HL-60 (cell line): Measurements from ENCODE around the gene SUSD1.
A peak's percentile ranks its signal among the peaks of the same experiment; 100 is the strongest.

Experiments
- DNase-seq, 2 experiments: peaks; one replicate each; pipeline ENCODE4 v3.0.0-alpha.2; 2010 to 2020; ENCODE audit warnings: low read depth in 1 of 2, low spot score in 1 of 2
- H3K27ac ChIP-seq: fragments of 250-450 bp; sonication (Bioruptor Pico); replicated peaks from 2 replicates; pipeline ENCODE4 v1.5.1; 2020; ENCODE audit warnings: mild to moderate bottlenecking, moderate library complexity
- H3K27me3 ChIP-seq: fragments of 250-450 bp; sonication (Bioruptor Pico); 2 replicates; pipeline ENCODE4 v1.5.1; 2021; ENCODE audit warnings: mild to moderate bottlenecking, moderate library complexity; ENCODE audit not compliant: insufficient read depth, poor library complexity, severe bottlenecking
- H3K4me3 ChIP-seq: replicated peaks from 2 replicates; pipeline ENCODE4 v1.5.1; 2011; ENCODE audit warnings: mild to moderate bottlenecking, control low read depth, low read length; ENCODE audit not compliant: insufficient read depth
- CTCF ChIP-seq: IDR thresholded peaks from one replicate; pipeline ENCODE4 v1.5.1; 2011; ENCODE audit warnings: low read length, control low read depth, inconsistent platforms; ENCODE audit not compliant: insufficient read depth
- GABPA ChIP-seq: IDR thresholded peaks from 2 replicates; pipeline ENCODE4 v1.6.1; 2012; ENCODE audit warnings: low read depth
- POLR2AphosphoS5 ChIP-seq: IDR thresholded peaks from 2 replicates; pipeline ENCODE4 v1.6.1; 2012; ENCODE audit warnings: low read depth
- REST ChIP-seq: IDR thresholded peaks from 2 replicates; pipeline ENCODE4 v1.6.1; 2012; ENCODE audit warnings: low read depth; ENCODE audit not compliant: insufficient replicate concordance
- SPI1 ChIP-seq: IDR thresholded peaks from 2 replicates; pipeline ENCODE4 v1.6.1; 2012; ENCODE audit warnings: low read depth, mild to moderate bottlenecking, borderline replicate concordance
- long read RNA-seq: library from polyadenylated mRNA; unstranded; transcript quantifications from one replicate; pipeline ENCODE4 v2.0.0, GENCODE V29; 2020

Gene SUSD1
- long read RNA-seq, partial matches to known transcripts = 1 of 3 reads
- long read RNA-seq, other reads (novel, unspliced or antisense) = 2 of 3 reads

- no peaks in the 10 kb centered on the region for H3K27me3 ChIP-seq
- DNase-seq = peak; percentile 25 to 37
- peak within 1 kb of the TSS; percentile 73 for H3K27ac ChIP-seq
- TF ChIP-seq GABPA (no peak), CTCF (no peak), SPI1 (no peak), POLR2AphosphoS5 (no peak), REST (no peak)
- peak within 1 kb of the TSS; percentile 35 for H3K4me3 ChIP-seq
Measured at GRCh38 chr9:112174965-112175795, at the start of gene SUSD1. SUSD1 (minus strand) TSS chr9:112175297; CDS start chr9:112175235, 62 bp downstream.

GRCh38 chr9:112224401-112225289, 49.5 kb upstream of the SUSD1 start:
- DNase-seq = no peak
- H3K27ac ChIP-seq = no peak overlapping the region
- no peak overlapping the region for H3K4me3 ChIP-seq
- no peaks in the 10 kb centered on the region for H3K27me3 ChIP-seq
- TF ChIP-seq REST (no peak), POLR2AphosphoS5 (no peak), GABPA (no peak), SPI1 (no peak), CTCF (no peak)

- no peak for TF ChIP-seq POLR2AphosphoS5
- no peak for TF ChIP-seq GABPA
- TF ChIP-seq CTCF = no peak
- no peak for TF ChIP-seq REST
- no peak for TF ChIP-seq SPI1
- no peak for DNase-seq
- no peak overlapping the region for H3K27ac ChIP-seq
Measured at GRCh38 chr9:112218908-112219307, 43.8 kb upstream of the SUSD1 start.

More at GRCh38 chr9:112218908-112219307, 43.8 kb upstream of the SUSD1 start:
- no peaks in the 10 kb centered on the region for H3K27me3 ChIP-seq
- H3K4me3 ChIP-seq = no peak overlapping the region
